Thyroid gland (tissue), 4 donors: ENCODE data around the gene DENND5A. TPM values are rescaled to one million over a fixed set of nuclear protein-coding genes. Genes with fewer than 3 reads are reported as not detected.

Experiments
- DNase-seq, 2 donors: peaks; one replicate each; pipeline ENCODE4 v3.0.0-alpha.2; 2019
- H3K27ac ChIP-seq, 3 donors: fragments of 200-600 bp; sonication (generic); 1 replicate in 2 of 3; 2 replicates in 1 of 3; pipeline ENCODE4 v1.5.1; 2016 to 2019; ENCODE audit warnings: mild to moderate bottlenecking in 1 of 3, moderate library complexity in 1 of 3
- H3K27me3 ChIP-seq: fragments of 200-600 bp; sonication (generic); one replicate; pipeline ENCODE4 v1.5.1; 2019
- H3K36me3 ChIP-seq, 2 donors: fragments of 200-600 bp; sonication (generic); one replicate each; pipeline ENCODE4 v1.5.1; 2016 to 2019
- H3K4me1 ChIP-seq, 2 donors: fragments of 200-600 bp; sonication (generic); one replicate each; pipeline ENCODE4 v1.5.1; 2017 to 2019
- H3K4me3 ChIP-seq, 3 donors: fragments of 200-600 bp; sonication (generic); replicated peaks in 1 of 3; 1 replicate in 2 of 3; 2 replicates in 1 of 3; pipeline ENCODE4 v1.5.1; 2016; ENCODE audit warnings: mild to moderate bottlenecking in 1 of 3
- H3K9me3 ChIP-seq: fragments of 200-600 bp; sonication (generic); one replicate; pipeline ENCODE4 v1.5.1; 2017
- POLR2A ChIP-seq, 2 donors: fragments of 450-650 bp; IDR thresholded peaks; one replicate each; pipeline ENCODE4 v1.6.1; 2017; ENCODE audit warnings: antibody characterized with exemption in 2 of 2, mild to moderate bottlenecking in 2 of 2, moderate library complexity in 1 of 2
- WGBS, 2 donors: methylation state at CpG; one replicate each; pipeline ENCODE4 v1.1.5; 2017; 5-methylcytosine and 5-hydroxymethylcytosine counted together
- intact Hi-C: fragments of 100-400 bp; cut with DNase I; formaldehyde crosslinking; loops from one replicate; pipeline ENCODE4 v1.15.1; 2023
- total RNA-seq, 4 donors: library from RNA; depleted of rRNA; stranded (reverse); fragments of >200 nt; gene quantifications; one replicate each; pipeline ENCODE4 v1.2.3, GENCODE V29; 2016
- TF ChIP-seq, protein P1 (sequence below), 6 experiments: fragments of 200-600 bp in 3 of 6; fragments of 450-650 bp in 3 of 6; sonication (generic) in 3 of 6; IDR thresholded peaks; one replicate each; pipeline ENCODE4 v1.5.1; 2016 to 2019; ENCODE audit warnings: antibody characterized with exemption in 6 of 6, mild to moderate bottlenecking in 2 of 6, inconsistent platforms in 1 of 6, moderate library complexity in 1 of 6

The DENND5A gene
- total RNA-seq, 4 donors from 2014 or later: 45.6 to 80.8 (median 59.3) TPM

DNA sequence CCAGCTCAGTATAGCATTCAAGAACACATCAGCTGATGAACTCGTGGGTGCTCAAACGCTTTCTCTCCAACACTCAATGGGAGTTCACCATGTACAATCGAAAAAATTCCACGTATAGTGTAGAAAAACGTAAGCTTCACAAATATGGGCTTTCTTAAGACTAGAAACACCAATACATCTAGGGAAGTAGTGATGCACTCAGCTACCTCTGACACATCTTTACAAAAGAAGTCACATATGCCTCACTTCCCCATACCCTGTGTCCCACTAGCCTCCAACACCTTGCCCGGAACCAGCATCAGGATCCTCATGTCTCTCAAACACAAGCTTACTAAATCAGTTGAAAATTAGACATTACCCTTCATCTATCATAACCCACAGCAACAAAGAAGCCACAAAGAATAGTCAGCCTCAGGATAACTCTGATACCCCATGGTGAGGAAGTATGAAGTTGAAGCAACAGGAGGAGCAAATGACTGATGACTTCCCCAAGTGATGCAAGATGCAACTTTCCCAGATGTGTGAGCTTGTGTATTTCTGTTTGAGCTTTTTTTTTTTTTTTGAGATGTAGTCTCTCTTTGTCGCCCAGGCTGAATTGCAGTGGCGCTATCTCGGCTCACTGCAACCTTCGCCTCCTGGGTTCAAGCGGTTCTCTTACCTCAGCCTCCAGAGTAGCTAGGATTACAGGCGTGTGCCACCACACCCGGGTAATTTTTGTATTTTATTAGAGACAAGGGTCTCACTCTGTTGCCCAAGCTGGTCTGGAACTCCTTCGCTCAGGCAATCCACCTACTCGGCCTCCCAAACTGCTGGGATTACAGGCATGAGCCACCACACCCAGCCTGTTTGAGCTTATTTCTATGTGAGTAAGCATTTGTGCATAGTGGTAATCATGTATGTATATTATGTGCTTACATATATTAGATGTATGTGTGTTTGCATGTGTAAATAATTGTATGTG is 8.5 kb upstream of the DENND5A start:
- H3K27me3 ChIP-seq: no peaks in the 10 kb centered on the region
- no peaks in the 10 kb centered on the region for H3K4me1 ChIP-seq
- H3K9me3 ChIP-seq: no peaks in the 10 kb centered on the region
- 93 to 94% methylated on average over 15 of the region's 15 CpGs for WGBS, 2 donors
- no peak for DNase-seq
- no peaks in the 10 kb centered on the region for H3K36me3 ChIP-seq
- TF ChIP-seq POLR2A (IDR thresholded peaks at IDR 0.05): no peak
- TF ChIP-seq, protein P1, sequence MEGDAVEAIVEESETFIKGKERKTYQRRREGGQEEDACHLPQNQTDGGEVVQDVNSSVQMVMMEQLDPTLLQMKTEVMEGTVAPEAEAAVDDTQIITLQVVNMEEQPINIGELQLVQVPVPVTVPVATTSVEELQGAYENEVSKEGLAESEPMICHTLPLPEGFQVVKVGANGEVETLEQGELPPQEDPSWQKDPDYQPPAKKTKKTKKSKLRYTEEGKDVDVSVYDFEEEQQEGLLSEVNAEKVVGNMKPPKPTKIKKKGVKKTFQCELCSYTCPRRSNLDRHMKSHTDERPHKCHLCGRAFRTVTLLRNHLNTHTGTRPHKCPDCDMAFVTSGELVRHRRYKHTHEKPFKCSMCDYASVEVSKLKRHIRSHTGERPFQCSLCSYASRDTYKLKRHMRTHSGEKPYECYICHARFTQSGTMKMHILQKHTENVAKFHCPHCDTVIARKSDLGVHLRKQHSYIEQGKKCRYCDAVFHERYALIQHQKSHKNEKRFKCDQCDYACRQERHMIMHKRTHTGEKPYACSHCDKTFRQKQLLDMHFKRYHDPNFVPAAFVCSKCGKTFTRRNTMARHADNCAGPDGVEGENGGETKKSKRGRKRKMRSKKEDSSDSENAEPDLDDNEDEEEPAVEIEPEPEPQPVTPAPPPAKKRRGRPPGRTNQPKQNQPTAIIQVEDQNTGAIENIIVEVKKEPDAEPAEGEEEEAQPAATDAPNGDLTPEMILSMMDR (IDR thresholded peaks at IDR 0.05): no peak
- no peak overlapping the region for H3K27ac ChIP-seq
- intact Hi-C loops: no loop called here
- H3K4me3 ChIP-seq: no peak overlapping the region

DNA sequence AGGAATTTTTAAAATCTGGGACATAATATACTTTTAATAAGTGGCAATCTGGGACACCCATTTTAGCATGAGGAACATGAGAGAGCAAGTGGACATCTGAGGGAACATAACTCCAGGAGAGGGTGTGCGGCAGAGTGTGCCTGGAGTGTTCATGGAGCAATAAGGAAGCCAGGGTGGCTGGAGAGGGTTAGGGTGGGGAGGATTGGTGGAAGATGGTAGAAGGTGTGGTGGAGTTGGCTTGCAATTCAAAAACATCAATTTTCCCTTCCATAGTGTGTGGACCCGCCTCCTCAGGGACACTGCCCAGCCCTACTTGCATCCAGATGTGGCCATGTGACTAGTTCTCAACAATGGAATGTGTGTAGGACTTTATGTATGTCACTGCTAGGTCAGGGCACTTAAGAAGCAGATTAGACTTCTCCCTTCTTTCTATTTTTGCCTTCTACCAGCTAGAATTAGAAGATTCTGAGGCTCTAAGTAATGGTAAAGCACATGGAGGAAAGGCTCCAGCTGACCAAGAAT is 4.4 kb upstream of the DENND5A start:
- H3K4me1 ChIP-seq: peaks cover 0 to 7% of the 10 kb centered on the region in 2 donors
- 88 to 89% methylated on average over 2 of the region's 2 CpGs for WGBS, 2 donors
- H3K36me3 ChIP-seq: no peaks in the 10 kb centered on the region
- no peak overlapping the region for H3K4me3 ChIP-seq
- H3K27me3 ChIP-seq: no peaks in the 10 kb centered on the region
- DNase-seq: no peak
- intact Hi-C loops: loop anchor here (10.0 kb wide), 1 partner anchor 45 kb away; the partner anchor contains the start of gene TMEM41B
- TF ChIP-seq, protein P1 (IDR thresholded peaks at IDR 0.05): no peak
- no peak for TF ChIP-seq POLR2A (IDR thresholded peaks at IDR 0.05)
- H3K27ac ChIP-seq: no peak overlapping the region
- no peaks in the 10 kb centered on the region for H3K9me3 ChIP-seq

DNA sequence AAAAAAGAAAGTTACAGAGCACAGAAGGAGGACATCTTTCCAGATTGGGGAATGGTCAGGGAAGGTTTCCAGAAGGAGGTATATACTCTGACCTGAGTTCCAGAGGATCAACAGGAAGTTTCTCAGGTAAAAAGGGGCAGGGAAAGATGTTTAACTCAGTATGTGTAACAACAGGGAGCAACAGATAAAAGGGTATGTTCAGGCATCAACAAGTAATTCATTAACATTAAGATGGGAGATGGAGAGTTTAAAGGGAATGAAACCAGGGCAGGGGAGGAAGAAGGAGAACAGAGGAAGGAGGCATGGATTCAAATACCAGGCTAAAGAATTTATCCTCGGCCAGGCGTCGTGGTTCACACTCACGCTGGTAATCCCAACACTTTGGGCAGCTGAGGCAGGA is 2.5 kb upstream of the DENND5A start:
- intact Hi-C loops: loop anchor here (10.0 kb wide), 1 partner anchor 47 kb away; the partner anchor contains the start of gene TMEM41B
- Histone ChIP-seq H3K9me3 (no peaks in the 10 kb centered on the region), H3K27ac (no peak overlapping the region), H3K4me3 (no peak overlapping the region), H3K36me3 (no peaks in the 10 kb centered on the region), H3K4me1 (peaks cover 4 to 7% of the 10 kb centered on the region in 2 donors), H3K27me3 (no peaks in the 10 kb centered on the region)
- 84 to 86% methylated on average over 4 of the region's 4 CpGs for WGBS, 2 donors
- TF ChIP-seq, protein P1 (IDR thresholded peaks at IDR 0.05): no peak
- TF ChIP-seq POLR2A (IDR thresholded peaks at IDR 0.05): no peak
- DNase-seq: no peak

DNA sequence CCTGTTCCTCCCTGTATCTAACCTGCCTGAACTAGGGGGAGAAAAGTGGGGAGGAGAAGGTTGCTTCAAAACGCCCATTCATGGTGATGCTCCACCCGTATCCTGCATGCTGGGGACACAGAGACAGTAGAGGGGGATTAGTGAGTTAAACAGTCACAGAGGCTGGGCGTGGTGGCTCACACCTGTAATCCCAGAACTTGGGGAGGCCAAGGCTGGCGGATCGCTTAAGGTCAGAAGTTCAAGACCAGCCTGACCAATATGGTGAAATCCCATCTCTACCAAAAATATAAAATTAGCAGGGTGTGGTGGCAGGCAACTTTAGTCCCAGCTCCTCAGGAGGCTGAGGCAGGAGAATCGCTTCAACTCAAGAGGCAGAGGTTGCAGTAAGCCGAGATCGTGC is 1.8 kb upstream of the DENND5A start:
- no peaks in the 10 kb centered on the region for H3K27me3 ChIP-seq
- H3K4me1 ChIP-seq: peaks cover 4 to 7% of the 10 kb centered on the region in 2 donors
- no peak overlapping the region for H3K27ac ChIP-seq
- no peaks in the 10 kb centered on the region for H3K9me3 ChIP-seq
- intact Hi-C loops: loop anchor here (10.0 kb wide), 1 partner anchor 48 kb away; the partner anchor contains the start of gene TMEM41B
- no peak overlapping the region for H3K4me3 ChIP-seq
- WGBS, 2 donors: 95 to 96% methylated on average over 8 of the region's 8 CpGs
- DNase-seq: no peak
- no peaks in the 10 kb centered on the region for H3K36me3 ChIP-seq
- TF ChIP-seq, protein P1 (IDR thresholded peaks at IDR 0.05): no peak
- TF ChIP-seq POLR2A (IDR thresholded peaks at IDR 0.05): no peak
